PC-3 (cell line): ENCODE data around the gene ATP5F1E. TPM values are rescaled to one million over a fixed set of nuclear protein-coding genes. Genes with fewer than 3 reads are reported as not detected.

ENCODE experiments used
- ATAC-seq: fragments of 200-7000 bp; cut with Tn5 transposase; 2 replicates; pipeline ENCODE4 v1.9.1; 2020; ENCODE audit warnings: mild to moderate bottlenecking, moderate library complexity
- BruUV-seq: library from RNA; stranded (reverse); fragments of 400-500 nt; replicated peaks from 2 replicates; lab custom pipeline; 2021; lab: Mats Ljungman, UMichigan
- CTCF ChIA-PET: fragments of 300-600 bp; sonication (Branson Sonifier 250); formaldehyde crosslinking; loops from one replicate; lab custom pipeline; 2022; ENCODE audit warnings: antibody characterized with exemption; lab: Charles Lee
- POLR2A ChIA-PET: fragments of 300-600 bp; sonication (Branson Sonifier 250); formaldehyde crosslinking; loops from one replicate; lab custom pipeline; 2022; ENCODE audit warnings: antibody characterized with exemption; ENCODE audit not compliant: unreplicated experiment; lab: Charles Lee
- DNase-seq: peaks from one replicate; pipeline ENCODE4 v3.0.0-alpha.2; 2015
- H2AFZ ChIP-seq: fragments of 300-600 bp; sonication (generic); 2 replicates; pipeline ENCODE4 v1.6.0; 2016; ENCODE audit warnings: antibody characterized with exemption, low read length
- H3F3A ChIP-seq: fragments of 300-600 bp; sonication (generic); one replicate; pipeline ENCODE4 v1.6.0; 2017; ENCODE audit warnings: antibody characterized with exemption, low read length, control low read depth, mild to moderate bottlenecking; ENCODE audit not compliant: unreplicated experiment
- H3K27ac ChIP-seq: fragments of 300-600 bp; sonication (generic); 2 replicates; pipeline ENCODE4 v1.5.1; 2016; ENCODE audit warnings: mild to moderate bottlenecking, low read length
- H3K27me3 ChIP-seq: fragments of 300-600 bp; sonication (generic); 2 replicates; pipeline ENCODE4 v1.6.1; 2016; ENCODE audit warnings: low read length, mixed read lengths
- H3K36me3 ChIP-seq: fragments of 300-600 bp; sonication (generic); 2 replicates; pipeline ENCODE4 v1.6.1; 2016; ENCODE audit warnings: low read depth, mixed run types, low read length, mixed read lengths
- H3K4me1 ChIP-seq: fragments of 300-600 bp; sonication (generic); 2 replicates; pipeline ENCODE4 v1.5.1; 2016; ENCODE audit warnings: low read length; ENCODE audit not compliant: insufficient read depth
- H3K4me2 ChIP-seq: fragments of 300-600 bp; sonication (generic); 2 replicates; pipeline ENCODE4 v1.6.0; 2016; ENCODE audit warnings: low read length
- H3K4me3 ChIP-seq: fragments of 300-600 bp; sonication (generic); 2 replicates; pipeline ENCODE4 v1.5.1; 2016; ENCODE audit warnings: mild to moderate bottlenecking, low read length, mixed read lengths
- H3K79me2 ChIP-seq: fragments of 300-600 bp; sonication (generic); 2 replicates; pipeline ENCODE4 v1.6.1; 2017; ENCODE audit warnings: low read length, mixed read lengths
- H3K9ac ChIP-seq: fragments of 300-600 bp; sonication (generic); 2 replicates; pipeline ENCODE4 v1.6.0; 2016; ENCODE audit warnings: mild to moderate bottlenecking, low read length
- H3K9me2 ChIP-seq: fragments of 300-600 bp; sonication (generic); replicated peaks from 2 replicates; pipeline ENCODE4 v1.6.1; 2016; ENCODE audit warnings: mixed run types, low read length, mixed read lengths
- H3K9me3 ChIP-seq: fragments of 300-600 bp; sonication (generic); 2 replicates; pipeline ENCODE4 v1.6.1; 2016; ENCODE audit warnings: low read length, mixed read lengths
- H4K20me1 ChIP-seq: fragments of 300-600 bp; sonication (generic); 2 replicates; pipeline ENCODE4 v1.6.1; 2016; ENCODE audit warnings: low read length, mixed read lengths
- EZH2 ChIP-seq: fragments of 300-600 bp; sonication (generic); IDR thresholded peaks from one replicate; pipeline ENCODE4 v1.6.1; 2017; ENCODE audit warnings: antibody characterized with exemption, mild to moderate bottlenecking, low read length; ENCODE audit not compliant: unreplicated experiment
- EZH2phosphoT487 ChIP-seq: fragments of 300-600 bp; sonication (generic); IDR thresholded peaks from 2 replicates; pipeline ENCODE4 v1.6.1; 2018; ENCODE audit warnings: mild to moderate bottlenecking, antibody characterized with exemption, low read length, borderline replicate concordance
- intact Hi-C: fragments of 100-400 bp; cut with micrococcal nuclease; formaldehyde crosslinking; loops from 2 replicates; pipeline ENCODE4 v1.9.0; 2023
- total RNA-seq: library from RNA; depleted of rRNA; stranded (reverse); fragments of >200 nt; gene quantifications from 2 replicates; pipeline ENCODE4 v1.2.3, GENCODE V29; 2014
- TF ChIP-seq, protein P1 (sequence below): fragments of 300-600 bp; sonication (generic); conservative IDR thresholded peaks from 2 replicates; pipeline ENCODE4 v1.5.1; 2017; ENCODE audit warnings: antibody characterized with exemption, low read depth, mild to moderate bottlenecking, low read length

Gene ATP5F1E
- total RNA-seq, 1 experiment from 2014 or later: 58.5 TPM

- Histone ChIP-seq H2AFZ (peak overlapping the region; percentile 75), H3K9ac (no peak overlapping the region; the same call in 1 of the 2 replicates), H3K9me3 (no peaks in the 10 kb centered on the region), H3K27me3 (no peaks in the 10 kb centered on the region), H3K4me3 (no peak overlapping the region), H3F3A (no peaks in the 10 kb centered on the region), H3K27ac (peak overlapping the region; percentile 52), H3K9me2 (no peaks in the 10 kb centered on the region), H3K4me1 (peaks cover 35% of the 10 kb centered on the region), H3K36me3 (no peaks in the 10 kb centered on the region), H3K4me2 (peak overlapping the region; percentile 30), H4K20me1 (no peaks in the 10 kb centered on the region), H3K79me2 (peaks cover 14% of the 10 kb centered on the region)
- ChIA-PET CTCF (no interaction called here), POLR2A (interaction anchor here (0.6 kb wide), 1 partner anchor 22 kb away, joined by 16 read pairs; no protein-coding TSS in a partner anchor)
- ATAC-seq: no peak
- DNase-seq: peak; percentile 38
- no peak for TF ChIP-seq EZH2
- intact Hi-C loops: no loop called here
- BruUV-seq: no TSS peak
These were observed 21.7 kb downstream of the ATP5F1E start for GRCh38 chr20:59010321-59010994.

- no peak for ATAC-seq
- Histone ChIP-seq H3K9ac (no peak overlapping the region), H3F3A (no peaks in the 10 kb centered on the region), H3K4me2 (no peak overlapping the region), H3K27me3 (no peaks in the 10 kb centered on the region), H4K20me1 (no peaks in the 10 kb centered on the region), H3K9me3 (no peaks in the 10 kb centered on the region), H3K79me2 (peaks cover 28% of the 10 kb centered on the region), H3K4me3 (no peak overlapping the region), H3K9me2 (no peaks in the 10 kb centered on the region), H3K36me3 (no peaks in the 10 kb centered on the region), H3K4me1 (peaks cover 40% of the 10 kb centered on the region), H3K27ac (no peak overlapping the region), H2AFZ (no peak overlapping the region)
- no peak for DNase-seq
- intact Hi-C loops: no loop called here
- CTCF ChIA-PET: no interaction called here
- BruUV-seq: no TSS peak
- TF ChIP-seq, protein P1, sequence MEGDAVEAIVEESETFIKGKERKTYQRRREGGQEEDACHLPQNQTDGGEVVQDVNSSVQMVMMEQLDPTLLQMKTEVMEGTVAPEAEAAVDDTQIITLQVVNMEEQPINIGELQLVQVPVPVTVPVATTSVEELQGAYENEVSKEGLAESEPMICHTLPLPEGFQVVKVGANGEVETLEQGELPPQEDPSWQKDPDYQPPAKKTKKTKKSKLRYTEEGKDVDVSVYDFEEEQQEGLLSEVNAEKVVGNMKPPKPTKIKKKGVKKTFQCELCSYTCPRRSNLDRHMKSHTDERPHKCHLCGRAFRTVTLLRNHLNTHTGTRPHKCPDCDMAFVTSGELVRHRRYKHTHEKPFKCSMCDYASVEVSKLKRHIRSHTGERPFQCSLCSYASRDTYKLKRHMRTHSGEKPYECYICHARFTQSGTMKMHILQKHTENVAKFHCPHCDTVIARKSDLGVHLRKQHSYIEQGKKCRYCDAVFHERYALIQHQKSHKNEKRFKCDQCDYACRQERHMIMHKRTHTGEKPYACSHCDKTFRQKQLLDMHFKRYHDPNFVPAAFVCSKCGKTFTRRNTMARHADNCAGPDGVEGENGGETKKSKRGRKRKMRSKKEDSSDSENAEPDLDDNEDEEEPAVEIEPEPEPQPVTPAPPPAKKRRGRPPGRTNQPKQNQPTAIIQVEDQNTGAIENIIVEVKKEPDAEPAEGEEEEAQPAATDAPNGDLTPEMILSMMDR: no peak
- TF ChIP-seq EZH2: no peak
- no peak for TF ChIP-seq EZH2phosphoT487
- POLR2A ChIA-PET: no interaction called here
These were observed 23.3 kb downstream of the ATP5F1E start for GRCh38 chr20:59008715-59009336.

DNA sequence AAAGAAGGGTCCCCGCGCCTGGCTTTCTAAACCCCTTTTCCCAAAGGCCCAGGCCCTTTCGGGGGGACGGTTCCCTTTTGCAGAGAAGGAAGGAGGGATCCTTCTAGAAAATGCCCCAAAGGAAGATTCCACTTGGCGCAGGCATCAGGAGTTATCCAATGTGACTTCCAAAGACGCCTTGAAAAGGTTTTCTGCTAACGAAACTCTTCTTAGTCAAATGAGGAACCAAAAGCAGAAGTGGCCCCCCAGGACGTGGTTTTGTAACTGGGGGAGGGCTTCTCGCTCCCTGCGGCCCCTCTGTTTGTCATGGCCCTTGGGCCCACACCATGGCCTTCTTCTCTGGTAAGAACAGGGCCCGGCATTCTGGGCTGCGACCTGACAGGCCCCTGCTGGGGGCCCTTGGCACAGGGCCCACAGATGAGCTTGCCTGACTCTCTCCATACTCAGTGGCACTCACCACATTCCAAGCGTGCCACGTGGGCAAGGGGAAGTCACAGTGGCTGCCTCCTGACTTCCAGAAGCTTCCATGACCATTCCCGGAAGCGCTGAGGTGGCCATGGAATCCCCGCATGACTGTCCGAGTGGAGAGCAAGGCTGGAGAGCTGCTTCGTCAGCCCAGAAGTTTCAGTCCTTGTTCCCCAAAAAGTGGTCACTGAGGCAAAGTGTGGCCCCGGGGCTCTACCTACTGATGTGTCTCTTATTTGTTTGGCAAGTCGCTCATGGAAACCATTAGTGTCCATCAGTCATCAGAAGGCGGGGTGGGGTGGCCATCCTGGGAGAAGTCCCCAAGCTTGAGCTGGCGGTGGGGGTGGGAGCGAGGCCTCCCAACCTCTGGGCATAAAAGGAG lies 24.2 kb downstream of the ATP5F1E start:
- H3K9ac ChIP-seq: peak overlapping the region; percentile 88; the same call in 1 of the 2 replicates
- no peak for DNase-seq
- H3K27ac ChIP-seq: no peak overlapping the region
- TF ChIP-seq, protein P1: no peak
- TF ChIP-seq EZH2: no peak
- no peak for TF ChIP-seq EZH2phosphoT487
- H4K20me1 ChIP-seq: no peaks in the 10 kb centered on the region
- no peak for ATAC-seq
- H3K9me3 ChIP-seq: no peaks in the 10 kb centered on the region
- no peaks in the 10 kb centered on the region for H3K27me3 ChIP-seq
- TSS peak; percentile 26 for BruUV-seq
- peak overlapping the region; percentile 90; the same call in 1 of the 2 replicates for H2AFZ ChIP-seq
- H3K36me3 ChIP-seq: no peaks in the 10 kb centered on the region
- peak overlapping the region; percentile 99 for H3K4me2 ChIP-seq
- peaks cover 40% of the 10 kb centered on the region for H3K4me1 ChIP-seq
- POLR2A ChIA-PET: no interaction called here
- no peaks in the 10 kb centered on the region for H3F3A ChIP-seq
- H3K9me2 ChIP-seq: no peaks in the 10 kb centered on the region
- CTCF ChIA-PET: no interaction called here
- H3K4me3 ChIP-seq: peak overlapping the region; percentile 96
- peaks cover 30% of the 10 kb centered on the region for H3K79me2 ChIP-seq
- intact Hi-C loops: no loop called here
